ENCODE results near the gene GMPS.

The GMPS gene

GRCh38 chr3:155891321-155891720 is 20.9 kb downstream of the GMPS start:
- Histone ChIP-seq H3K4me3 (ENCODE audit: low read depth, low read length) (no peak overlapping the region), H3K27ac (ENCODE audit: low read depth, low read length) (no peak overlapping the region), H3K4me1 (ENCODE audit: control insufficient read depth, insufficient read depth, low read length) (no peaks in the 10 kb centered on the region), H3K9ac (ENCODE audit: low read length) (no peak overlapping the region), H3K27me3 (ENCODE audit: control insufficient read depth, insufficient read depth, low read length) (no peaks in the 10 kb centered on the region), H3K9me3 (ENCODE audit: control insufficient read depth, insufficient read depth, low read depth, low read length) (no peaks in the 10 kb centered on the region), H3K36me3 (ENCODE audit: control insufficient read depth, insufficient read depth, low read length) (peaks cover 27% of the 10 kb centered on the region)

DNA sequence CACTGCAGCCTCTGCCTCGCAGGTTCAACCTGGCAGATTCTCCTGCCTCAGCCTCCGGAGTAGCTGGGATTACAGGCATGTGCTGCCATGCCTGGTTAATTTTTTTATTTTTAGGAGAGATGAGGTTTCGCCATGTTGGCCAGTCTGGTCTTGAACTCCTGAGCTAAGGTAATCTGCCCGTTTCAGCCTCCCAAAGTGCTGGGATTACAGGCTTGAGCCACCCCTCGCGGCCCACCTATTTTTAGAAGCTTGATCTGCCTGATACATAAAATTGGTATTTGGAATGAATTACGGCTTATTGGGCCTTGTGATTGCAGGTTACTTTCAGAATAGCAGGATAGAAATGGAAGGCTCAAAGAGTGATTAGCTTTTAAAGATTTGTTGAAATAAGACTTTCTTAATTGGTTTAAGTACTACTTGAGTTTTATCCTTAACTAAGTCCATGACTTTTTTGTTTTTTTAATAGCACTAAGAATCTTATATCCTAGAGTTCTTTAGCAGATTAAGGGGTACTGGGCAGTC is 25.0 kb downstream of the GMPS start:
- peaks cover 59% of the 10 kb centered on the region for H3K36me3 ChIP-seq (ENCODE audit: control insufficient read depth, insufficient read depth, low read length)
- H3K9me3 ChIP-seq (ENCODE audit: control insufficient read depth, insufficient read depth, low read depth, low read length): no peaks in the 10 kb centered on the region
- H3K9ac ChIP-seq (ENCODE audit: low read length): no peak overlapping the region
- no peak overlapping the region for H3K4me3 ChIP-seq (ENCODE audit: low read depth, low read length)
- no peaks in the 10 kb centered on the region for H3K27me3 ChIP-seq (ENCODE audit: control insufficient read depth, insufficient read depth, low read length)
- no peak overlapping the region for H3K27ac ChIP-seq (ENCODE audit: low read depth, low read length)
- no peaks in the 10 kb centered on the region for H3K4me1 ChIP-seq (ENCODE audit: control insufficient read depth, insufficient read depth, low read length)

GRCh38 chr3:155906900-155907299 is 36.5 kb downstream of the GMPS start:
- Histone ChIP-seq H3K27me3 (ENCODE audit: control insufficient read depth, insufficient read depth, low read length) (no peaks in the 10 kb centered on the region), H3K4me1 (ENCODE audit: control insufficient read depth, insufficient read depth, low read length) (no peaks in the 10 kb centered on the region), H3K9ac (ENCODE audit: low read length) (no peak overlapping the region), H3K9me3 (ENCODE audit: control insufficient read depth, insufficient read depth, low read depth, low read length) (no peaks in the 10 kb centered on the region), H3K4me3 (ENCODE audit: low read depth, low read length) (no peak overlapping the region), H3K36me3 (ENCODE audit: control insufficient read depth, insufficient read depth, low read length) (peaks cover 96% of the 10 kb centered on the region), H3K27ac (ENCODE audit: low read depth, low read length) (no peak overlapping the region)

DNA sequence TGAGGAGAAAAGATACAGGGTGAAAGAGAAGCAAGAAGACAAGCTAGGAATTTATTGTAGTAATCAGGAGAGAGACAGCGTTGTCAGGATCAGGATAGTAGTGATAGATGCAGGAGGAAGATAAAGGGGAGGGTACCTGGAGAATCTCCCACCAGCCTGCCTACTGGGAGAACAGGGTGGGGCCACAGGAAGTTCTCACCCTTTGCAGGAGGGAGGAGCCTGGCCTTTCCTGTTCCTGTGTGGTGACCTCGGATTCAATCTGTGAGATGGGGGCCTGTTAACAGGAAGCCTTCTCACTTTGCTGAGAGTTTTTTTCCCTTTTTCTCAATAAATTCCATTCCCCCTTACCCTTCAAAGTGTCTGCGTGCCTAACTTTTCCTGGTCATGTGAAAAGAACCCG is 37.6 kb downstream of the GMPS start:
- Histone ChIP-seq H3K4me3 (ENCODE audit: low read depth, low read length) (no peak overlapping the region), H3K27me3 (ENCODE audit: control insufficient read depth, insufficient read depth, low read length) (no peaks in the 10 kb centered on the region), H3K4me1 (ENCODE audit: control insufficient read depth, insufficient read depth, low read length) (no peaks in the 10 kb centered on the region), H3K27ac (ENCODE audit: low read depth, low read length) (no peak overlapping the region), H3K36me3 (ENCODE audit: control insufficient read depth, insufficient read depth, low read length) (peaks cover 95% of the 10 kb centered on the region), H3K9ac (ENCODE audit: low read length) (no peak overlapping the region), H3K9me3 (ENCODE audit: control insufficient read depth, insufficient read depth, low read depth, low read length) (no peaks in the 10 kb centered on the region)

DNA sequence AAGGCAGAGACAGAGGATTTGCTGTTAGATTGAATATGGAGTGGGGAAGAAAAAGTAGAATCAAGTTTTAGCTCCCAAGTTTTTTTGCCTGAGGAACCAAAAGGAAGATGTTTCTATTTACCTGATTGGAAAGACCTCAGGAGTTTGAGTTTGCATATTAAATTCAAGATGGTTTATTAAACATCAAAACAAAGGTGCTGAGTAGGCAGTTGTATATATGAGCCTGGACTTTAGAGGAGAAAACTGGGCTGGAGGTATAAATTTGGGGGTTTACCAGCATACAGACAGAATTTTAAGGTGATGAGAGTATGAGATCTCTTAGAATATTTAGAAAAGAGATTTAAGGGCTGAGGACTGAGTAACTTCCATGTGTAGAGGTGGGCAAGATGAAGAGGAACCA is 38.2 kb downstream of the GMPS start:
- no peak overlapping the region for H3K9ac ChIP-seq (ENCODE audit: low read length)
- H3K9me3 ChIP-seq (ENCODE audit: control insufficient read depth, insufficient read depth, low read depth, low read length): no peaks in the 10 kb centered on the region
- no peak overlapping the region for H3K4me3 ChIP-seq (ENCODE audit: low read depth, low read length)
- H3K4me1 ChIP-seq (ENCODE audit: control insufficient read depth, insufficient read depth, low read length): no peaks in the 10 kb centered on the region
- peaks cover 95% of the 10 kb centered on the region for H3K36me3 ChIP-seq (ENCODE audit: control insufficient read depth, insufficient read depth, low read length)
- H3K27me3 ChIP-seq (ENCODE audit: control insufficient read depth, insufficient read depth, low read length): no peaks in the 10 kb centered on the region
- H3K27ac ChIP-seq (ENCODE audit: low read depth, low read length): no peak overlapping the region

- Histone ChIP-seq H3K36me3 (ENCODE audit: control insufficient read depth, insufficient read depth, low read length) (peaks cover 92% of the 10 kb centered on the region), H3K9ac (ENCODE audit: low read length) (no peak overlapping the region), H3K27ac (ENCODE audit: low read depth, low read length) (no peak overlapping the region), H3K27me3 (ENCODE audit: control insufficient read depth, insufficient read depth, low read length) (no peaks in the 10 kb centered on the region), H3K4me1 (ENCODE audit: control insufficient read depth, insufficient read depth, low read length) (no peaks in the 10 kb centered on the region), H3K4me3 (ENCODE audit: low read depth, low read length) (no peak overlapping the region), H3K9me3 (ENCODE audit: control insufficient read depth, insufficient read depth, low read depth, low read length) (no peaks in the 10 kb centered on the region)
Measured at GRCh38 chr3:155912090-155912489, 41.6 kb downstream of the GMPS start.

DNA sequence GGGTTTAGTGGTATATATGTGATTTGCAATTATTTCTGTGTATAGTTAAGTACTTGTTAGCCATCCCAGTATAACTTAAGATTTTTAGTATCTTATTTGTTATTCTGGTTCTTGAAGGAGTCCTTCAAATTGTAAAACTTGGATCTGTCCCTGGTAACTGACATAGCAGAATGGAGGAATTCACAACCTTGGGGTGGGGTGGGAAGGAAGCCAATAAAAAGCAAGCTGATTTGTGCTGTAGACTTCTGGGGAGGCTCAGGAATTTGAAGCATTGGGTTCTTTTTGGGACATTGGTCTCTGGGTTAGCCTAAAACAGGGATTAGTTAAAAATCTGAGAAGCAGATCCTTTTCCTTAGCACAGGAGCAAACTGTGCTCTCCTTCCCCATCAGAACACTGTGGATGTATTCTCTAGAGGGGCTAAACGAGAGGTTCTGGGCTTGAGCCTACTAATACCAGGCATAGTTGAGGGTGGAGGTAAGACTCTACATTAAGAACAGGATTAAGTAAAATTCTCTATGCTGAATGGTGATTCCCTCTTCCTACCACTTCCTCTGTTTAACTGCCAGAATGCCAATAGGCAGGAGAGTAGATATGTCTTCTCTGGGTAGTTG is 42.2 kb downstream of the GMPS start:
- no peak overlapping the region for H3K27ac ChIP-seq (ENCODE audit: low read depth, low read length)
- H3K4me1 ChIP-seq (ENCODE audit: control insufficient read depth, insufficient read depth, low read length): no peaks in the 10 kb centered on the region
- H3K36me3 ChIP-seq (ENCODE audit: control insufficient read depth, insufficient read depth, low read length): peaks cover 92% of the 10 kb centered on the region
- H3K9ac ChIP-seq (ENCODE audit: low read length): no peak overlapping the region
- no peaks in the 10 kb centered on the region for H3K9me3 ChIP-seq (ENCODE audit: control insufficient read depth, insufficient read depth, low read depth, low read length)
- no peak overlapping the region for H3K4me3 ChIP-seq (ENCODE audit: low read depth, low read length)
- H3K27me3 ChIP-seq (ENCODE audit: control insufficient read depth, insufficient read depth, low read length): no peaks in the 10 kb centered on the region

DNA sequence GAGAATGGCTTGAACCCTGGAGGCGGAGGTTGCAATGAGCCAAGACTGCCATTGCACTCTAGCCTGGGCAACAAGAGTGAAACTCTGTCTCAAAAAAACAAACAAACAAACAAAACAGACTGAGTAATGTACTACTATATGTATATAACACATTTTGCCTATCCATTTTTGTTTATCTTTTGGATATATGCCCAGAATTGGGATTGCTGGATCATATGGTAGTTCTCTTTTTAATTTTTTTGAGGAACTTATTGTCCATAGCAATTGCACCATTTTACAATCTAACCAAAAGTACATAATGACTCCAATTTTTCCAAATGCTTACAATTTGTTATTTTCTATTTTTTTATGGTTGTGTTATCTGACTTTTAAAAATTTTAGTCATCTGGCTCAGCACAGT is 47.3 kb downstream of the GMPS start:
- Histone ChIP-seq H3K27ac (ENCODE audit: low read depth, low read length) (no peak overlapping the region), H3K9ac (ENCODE audit: low read length) (no peak overlapping the region), H3K4me1 (ENCODE audit: control insufficient read depth, insufficient read depth, low read length) (no peaks in the 10 kb centered on the region), H3K4me3 (ENCODE audit: low read depth, low read length) (no peak overlapping the region), H3K36me3 (ENCODE audit: control insufficient read depth, insufficient read depth, low read length) (peaks cover 78% of the 10 kb centered on the region), H3K27me3 (ENCODE audit: control insufficient read depth, insufficient read depth, low read length) (no peaks in the 10 kb centered on the region), H3K9me3 (ENCODE audit: control insufficient read depth, insufficient read depth, low read depth, low read length) (no peaks in the 10 kb centered on the region)

DNA sequence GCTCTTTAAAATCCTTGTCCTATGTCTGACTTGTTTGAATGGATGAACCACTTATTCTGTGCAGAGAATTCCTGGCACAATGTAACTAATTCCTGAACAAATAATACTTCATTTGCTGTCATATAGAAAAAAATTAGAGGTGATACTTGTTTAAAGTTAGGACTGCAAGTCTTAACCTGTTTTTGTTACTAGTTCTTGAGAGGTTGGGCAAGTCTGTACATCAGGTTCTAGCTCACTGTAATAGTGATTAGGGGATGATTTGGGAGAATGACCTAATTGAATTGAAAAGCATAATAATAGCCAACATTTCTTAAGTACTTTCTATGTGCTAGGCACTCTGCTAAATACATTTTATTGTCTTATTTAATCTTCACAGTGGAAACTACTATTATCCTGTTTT is 49.3 kb downstream of the GMPS start:
- Histone ChIP-seq H3K9me3 (ENCODE audit: control insufficient read depth, insufficient read depth, low read depth, low read length) (no peaks in the 10 kb centered on the region), H3K36me3 (ENCODE audit: control insufficient read depth, insufficient read depth, low read length) (peaks cover 80% of the 10 kb centered on the region), H3K9ac (ENCODE audit: low read length) (no peak overlapping the region), H3K27me3 (ENCODE audit: control insufficient read depth, insufficient read depth, low read length) (no peaks in the 10 kb centered on the region), H3K4me1 (ENCODE audit: control insufficient read depth, insufficient read depth, low read length) (no peaks in the 10 kb centered on the region), H3K27ac (ENCODE audit: low read depth, low read length) (no peak overlapping the region), H3K4me3 (ENCODE audit: low read depth, low read length) (no peak overlapping the region)

- H3K27me3 ChIP-seq (ENCODE audit: control insufficient read depth, insufficient read depth, low read length): no peaks in the 10 kb centered on the region
- H3K4me1 ChIP-seq (ENCODE audit: control insufficient read depth, insufficient read depth, low read length): no peaks in the 10 kb centered on the region
- H3K4me3 ChIP-seq (ENCODE audit: low read depth, low read length): no peak overlapping the region
- H3K9ac ChIP-seq (ENCODE audit: low read length): no peak overlapping the region
- H3K36me3 ChIP-seq (ENCODE audit: control insufficient read depth, insufficient read depth, low read length): peaks cover 79% of the 10 kb centered on the region
- H3K9me3 ChIP-seq (ENCODE audit: control insufficient read depth, insufficient read depth, low read depth, low read length): no peaks in the 10 kb centered on the region
- no peak overlapping the region for H3K27ac ChIP-seq (ENCODE audit: low read depth, low read length)
Measured at GRCh38 chr3:155921486-155921885, 51.0 kb downstream of the GMPS start.

GRCh38 chr3:155934230-155934629 is 63.8 kb downstream of the GMPS start:
- no peak overlapping the region for H3K27ac ChIP-seq (ENCODE audit: low read depth, low read length)
- peaks cover 77% of the 10 kb centered on the region for H3K36me3 ChIP-seq (ENCODE audit: control insufficient read depth, insufficient read depth, low read length)
- H3K9me3 ChIP-seq (ENCODE audit: control insufficient read depth, insufficient read depth, low read depth, low read length): no peaks in the 10 kb centered on the region
- no peak overlapping the region for H3K9ac ChIP-seq (ENCODE audit: low read length)
- no peaks in the 10 kb centered on the region for H3K27me3 ChIP-seq (ENCODE audit: control insufficient read depth, insufficient read depth, low read length)
- H3K4me1 ChIP-seq (ENCODE audit: control insufficient read depth, insufficient read depth, low read length): no peaks in the 10 kb centered on the region
- H3K4me3 ChIP-seq (ENCODE audit: low read depth, low read length): no peak overlapping the region

Data from HUES6 (cell line).